WTC11 (cell line): ENCODE data around the gene COX4I1. TPM values are rescaled to one million over a fixed set of nuclear protein-coding genes. Genes with fewer than 3 reads are reported as not detected.

Experiments used
- ATAC-seq: fragments of 200-7000 bp; cut with Tn5 transposase; 2 replicates; pipeline ENCODE4 v1.10.0; 2021; ENCODE audit warnings: mild to moderate bottlenecking, moderate library complexity
- CTCF ChIA-PET: fragments of 300-600 bp; sonication (Branson Sonifier 250); formaldehyde crosslinking; loops from one replicate; lab custom pipeline; 2021; ENCODE audit warnings: antibody characterized with exemption; lab: Charles Lee
- POLR2A ChIA-PET: fragments of 350-600 bp; sonication (Branson Sonifier 250); formaldehyde crosslinking; loops from one replicate; lab custom pipeline; 2021; ENCODE audit warnings: antibody characterized with exemption; lab: Charles Lee
- DNase-seq: peaks from one replicate; pipeline ENCODE4 v3.0.0; 2021; ENCODE audit warnings: low spot score
- H3K27ac Mint-ChIP-seq: 2 replicates; pipeline ENCODE4 v1.8.0; 2021; ENCODE audit warnings: mixed read lengths
- H3K27me3 Mint-ChIP-seq: 2 replicates; pipeline ENCODE4 v1.8.0; 2021; ENCODE audit warnings: low read depth, mild to moderate bottlenecking, moderate library complexity, mixed read lengths
- H3K36me3 Mint-ChIP-seq: 2 replicates; pipeline ENCODE4 v1.8.0; 2021; ENCODE audit warnings: mixed read lengths
- H3K4me1 Mint-ChIP-seq: 2 replicates; pipeline ENCODE4 v1.8.0; 2022; ENCODE audit warnings: mixed read lengths
- H3K4me3 Mint-ChIP-seq: 2 replicates; pipeline ENCODE4 v1.8.0; 2021; ENCODE audit warnings: mild to moderate bottlenecking, moderate library complexity, mixed read lengths
- H3K9me3 Mint-ChIP-seq: 2 replicates; pipeline ENCODE4 v1.8.0; 2021; ENCODE audit warnings: mixed read lengths
- AFF4 ChIP-seq: sonication (generic); formaldehyde crosslinking; IDR thresholded peaks from 2 replicates; pipeline ENCODE4 v1.8.1; 2023; ENCODE audit warnings: mild to moderate bottlenecking, missing genetic modification reagents, borderline replicate concordance
- CREM ChIP-seq: sonication (generic); formaldehyde crosslinking; IDR thresholded peaks from 2 replicates; pipeline ENCODE4 v1.8.1; 2022; ENCODE audit warnings: mild to moderate bottlenecking, missing genetic modification reagents, moderate library complexity
- HMGXB4 ChIP-seq: sonication (generic); formaldehyde crosslinking; IDR thresholded peaks from 2 replicates; pipeline ENCODE4 v1.8.1; 2023; ENCODE audit warnings: mild to moderate bottlenecking, moderate library complexity, missing genetic modification reagents
- IRF2 ChIP-seq: sonication (generic); formaldehyde crosslinking; IDR thresholded peaks from 2 replicates; pipeline ENCODE4 v1.8.0; 2022; ENCODE audit warnings: low read depth, missing genetic modification reagents, borderline replicate concordance
- RELA ChIP-seq: sonication (generic); formaldehyde crosslinking; IDR thresholded peaks from 2 replicates; pipeline ENCODE4 v1.8.1; 2022; ENCODE audit warnings: missing genetic modification reagents, mild to moderate bottlenecking, borderline replicate concordance
- SMAD3 ChIP-seq: sonication (generic); formaldehyde crosslinking; IDR thresholded peaks from 2 replicates; pipeline ENCODE4 v1.8.0; 2022; ENCODE audit warnings: missing genetic modification reagents, mild to moderate bottlenecking, borderline replicate concordance
- SOX15 ChIP-seq: fragments of 250-450 bp; sonication (Bioruptor Pico); IDR thresholded peaks from 2 replicates; pipeline ENCODE4 v1.9.0; 2021; ENCODE audit warnings: mild to moderate bottlenecking
- USF1 ChIP-seq: sonication (generic); formaldehyde crosslinking; IDR thresholded peaks from 2 replicates; pipeline ENCODE4 v1.8.0; 2022; ENCODE audit warnings: mild to moderate bottlenecking, missing genetic modification reagents
- ZNF423 ChIP-seq: fragments of 250-450 bp; sonication (Bioruptor Pico); IDR thresholded peaks from 2 replicates; pipeline ENCODE4 v2.1.2; 2022; ENCODE audit warnings: mild to moderate bottlenecking, moderate library complexity
- ZNF425 ChIP-seq: fragments of 250-450 bp; sonication (Bioruptor Pico); conservative IDR thresholded peaks from 2 replicates; pipeline ENCODE4 v1.9.0; 2021; ENCODE audit warnings: mild to moderate bottlenecking
- ZNF532 ChIP-seq: fragments of 250-450 bp; sonication (Bioruptor Pico); IDR thresholded peaks from 2 replicates; pipeline ENCODE4 v1.9.0; 2021; ENCODE audit warnings: mild to moderate bottlenecking, borderline replicate concordance
- ZSCAN18 ChIP-seq: fragments of 250-450 bp; sonication (Bioruptor Pico); IDR thresholded peaks from 2 replicates; pipeline ENCODE4 v2.1.2; 2022; ENCODE audit warnings: mild to moderate bottlenecking, moderate library complexity
- total RNA-seq: library from RNA; stranded (reverse); gene quantifications from 3 replicates; pipeline ENCODE4 v1.2.3, GENCODE V29; 2021
- TF ChIP-seq, protein P1 (sequence below): sonication (generic); formaldehyde crosslinking; IDR thresholded peaks from 2 replicates; pipeline ENCODE4 v1.8.1; 2022; ENCODE audit warnings: mild to moderate bottlenecking, missing genetic modification reagents, moderate library complexity, borderline replicate concordance
- TF ChIP-seq, protein P2 (sequence below): fragments of 200-600 bp; IDR thresholded peaks from 2 replicates; pipeline ENCODE4 v1.8.0; 2022; ENCODE audit warnings: antibody characterized with exemption
- TF ChIP-seq, protein P3 (sequence below): sonication (generic); formaldehyde crosslinking; IDR thresholded peaks from 2 replicates; pipeline ENCODE4 v1.8.0; 2022; ENCODE audit warnings: mild to moderate bottlenecking, missing genetic modification reagents

COX4I1 gene
- total RNA-seq, 1 experiment from 2014 or later: 618 TPM

- TF ChIP-seq, protein P1, sequence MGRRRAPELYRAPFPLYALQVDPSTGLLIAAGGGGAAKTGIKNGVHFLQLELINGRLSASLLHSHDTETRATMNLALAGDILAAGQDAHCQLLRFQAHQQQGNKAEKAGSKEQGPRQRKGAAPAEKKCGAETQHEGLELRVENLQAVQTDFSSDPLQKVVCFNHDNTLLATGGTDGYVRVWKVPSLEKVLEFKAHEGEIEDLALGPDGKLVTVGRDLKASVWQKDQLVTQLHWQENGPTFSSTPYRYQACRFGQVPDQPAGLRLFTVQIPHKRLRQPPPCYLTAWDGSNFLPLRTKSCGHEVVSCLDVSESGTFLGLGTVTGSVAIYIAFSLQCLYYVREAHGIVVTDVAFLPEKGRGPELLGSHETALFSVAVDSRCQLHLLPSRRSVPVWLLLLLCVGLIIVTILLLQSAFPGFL (CRISPR knock-in tag): no peak
- TF ChIP-seq, protein P2, sequence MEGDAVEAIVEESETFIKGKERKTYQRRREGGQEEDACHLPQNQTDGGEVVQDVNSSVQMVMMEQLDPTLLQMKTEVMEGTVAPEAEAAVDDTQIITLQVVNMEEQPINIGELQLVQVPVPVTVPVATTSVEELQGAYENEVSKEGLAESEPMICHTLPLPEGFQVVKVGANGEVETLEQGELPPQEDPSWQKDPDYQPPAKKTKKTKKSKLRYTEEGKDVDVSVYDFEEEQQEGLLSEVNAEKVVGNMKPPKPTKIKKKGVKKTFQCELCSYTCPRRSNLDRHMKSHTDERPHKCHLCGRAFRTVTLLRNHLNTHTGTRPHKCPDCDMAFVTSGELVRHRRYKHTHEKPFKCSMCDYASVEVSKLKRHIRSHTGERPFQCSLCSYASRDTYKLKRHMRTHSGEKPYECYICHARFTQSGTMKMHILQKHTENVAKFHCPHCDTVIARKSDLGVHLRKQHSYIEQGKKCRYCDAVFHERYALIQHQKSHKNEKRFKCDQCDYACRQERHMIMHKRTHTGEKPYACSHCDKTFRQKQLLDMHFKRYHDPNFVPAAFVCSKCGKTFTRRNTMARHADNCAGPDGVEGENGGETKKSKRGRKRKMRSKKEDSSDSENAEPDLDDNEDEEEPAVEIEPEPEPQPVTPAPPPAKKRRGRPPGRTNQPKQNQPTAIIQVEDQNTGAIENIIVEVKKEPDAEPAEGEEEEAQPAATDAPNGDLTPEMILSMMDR: no peak
- no peak for TF ChIP-seq ZNF423 (CRISPR knock-in tag)
- no peak for TF ChIP-seq IRF2
- TF ChIP-seq ZNF425: no peak
Observed at GRCh38 chr16:85774811-85775210, 24.7 kb upstream of the COX4I1 start (continued).

DNA sequence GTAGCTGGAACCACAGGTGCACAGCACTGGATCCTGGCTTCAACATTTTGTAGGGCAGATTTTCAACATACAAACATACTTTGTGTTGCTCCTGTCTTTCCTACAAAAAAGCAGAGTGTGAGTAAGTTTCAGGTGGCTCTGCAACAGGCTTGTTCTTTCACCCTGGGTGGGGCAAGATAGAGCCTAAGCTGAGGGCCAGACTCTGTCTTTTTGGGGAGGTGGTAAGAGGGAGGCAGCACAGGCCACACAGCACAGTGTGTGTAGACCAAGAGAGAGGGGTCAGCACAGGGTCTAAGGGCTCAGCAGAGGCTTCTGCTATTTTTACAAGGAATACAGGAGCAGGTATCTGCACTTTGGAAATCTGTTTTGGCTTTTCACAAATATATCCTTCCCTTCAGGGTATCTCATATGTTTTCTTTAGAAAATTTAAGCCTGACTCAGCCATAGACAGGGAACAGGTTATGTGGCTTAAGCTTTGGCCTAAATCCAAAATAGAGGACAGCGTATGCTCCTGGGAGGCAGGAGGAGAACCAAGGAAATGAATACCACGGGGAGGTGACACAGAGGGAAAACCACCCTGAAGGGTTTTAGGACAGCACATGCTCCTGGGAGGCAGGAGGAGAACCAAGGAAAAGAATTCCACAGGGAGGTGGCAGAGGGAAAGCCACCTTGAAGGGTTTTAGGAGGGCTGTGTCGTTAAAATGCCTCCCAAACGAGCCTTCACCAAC is 21.7 kb upstream of the COX4I1 start:
- Mint-ChIP-seq H3K36me3 (peaks cover 40% of the 10 kb centered on the region), H3K27ac (no peak overlapping the region), H3K9me3 (no peaks in the 10 kb centered on the region), H3K4me1 (no peaks in the 10 kb centered on the region), H3K4me3 (no peak overlapping the region), H3K27me3 (no peaks in the 10 kb centered on the region)
- CTCF ChIA-PET: interaction anchor here (0.7 kb wide), 1 partner anchor 9 kb away, joined by 3 read pairs; no protein-coding TSS in a partner anchor
- POLR2A ChIA-PET: no interaction called here
- ATAC-seq (no peak), DNase-seq (no peak)
- TF ChIP-seq HMGXB4 (CRISPR knock-in tag): no peak
- no peak for TF ChIP-seq ZNF532
- TF ChIP-seq SMAD3: no peak
- no peak for TF ChIP-seq USF1 (CRISPR knock-in tag)
- no peak for TF ChIP-seq AFF4 (CRISPR knock-in tag)
- no peak for TF ChIP-seq ZSCAN18 (CRISPR knock-in tag)
- TF ChIP-seq RELA: no peak
- no peak for TF ChIP-seq SOX15 (CRISPR knock-in tag)
- TF ChIP-seq, protein P3, sequence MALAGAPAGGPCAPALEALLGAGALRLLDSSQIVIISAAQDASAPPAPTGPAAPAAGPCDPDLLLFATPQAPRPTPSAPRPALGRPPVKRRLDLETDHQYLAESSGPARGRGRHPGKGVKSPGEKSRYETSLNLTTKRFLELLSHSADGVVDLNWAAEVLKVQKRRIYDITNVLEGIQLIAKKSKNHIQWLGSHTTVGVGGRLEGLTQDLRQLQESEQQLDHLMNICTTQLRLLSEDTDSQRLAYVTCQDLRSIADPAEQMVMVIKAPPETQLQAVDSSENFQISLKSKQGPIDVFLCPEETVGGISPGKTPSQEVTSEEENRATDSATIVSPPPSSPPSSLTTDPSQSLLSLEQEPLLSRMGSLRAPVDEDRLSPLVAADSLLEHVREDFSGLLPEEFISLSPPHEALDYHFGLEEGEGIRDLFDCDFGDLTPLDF (CRISPR knock-in tag): no peak
- TF ChIP-seq ZNF423 (CRISPR knock-in tag): no peak
- TF ChIP-seq CREM (CRISPR knock-in tag): no peak
